GM12878 (cell line): ENCODE measurements around the gene ELP2. TPM values are rescaled to one million over a fixed set of nuclear protein-coding genes. Genes with fewer than 3 reads are reported as not detected.
A peak's percentile ranks its signal among the peaks of the same experiment; 100 is the strongest.

Experiments
- ATAC-seq: fragments of 200-7000 bp; cut with Tn5 transposase; 3 replicates; pipeline ENCODE4 v1.9.1; 2020; ENCODE audit warnings: mild to moderate bottlenecking, moderate library complexity
- BruUV-seq: library from RNA; stranded (reverse); fragments of 400-500 nt; replicated peaks from 2 replicates; lab custom pipeline; 2021; lab: Mats Ljungman, UMichigan
- CTCF ChIA-PET: fragments of 300-600 bp; sonication (Branson Sonifier 250); formaldehyde crosslinking; extraction: SDS; loops from one replicate; lab custom pipeline; 2021; ENCODE audit warnings: inconsistent platforms; lab: Yijun Ruan, JAX
- POLR2A ChIA-PET: fragments of 350-600 bp; formaldehyde crosslinking; extraction: SDS; loops from one replicate; lab custom pipeline; 2021; ENCODE audit warnings: inconsistent platforms; lab: Charles Lee
- RAD21 ChIA-PET: fragments of 300-600 bp; sonication (Branson Sonifier 250); formaldehyde crosslinking; loops from one replicate; lab custom pipeline; 2023; ENCODE audit warnings: antibody characterized with exemption; ENCODE audit not compliant: unreplicated experiment; lab: Charles Lee
- SMC1A ChIA-PET: fragments of 300-600 bp; sonication (Branson Sonifier 250); formaldehyde crosslinking; loops from one replicate; lab custom pipeline; 2023; ENCODE audit not compliant: unreplicated experiment, uncharacterized antibody; lab: Charles Lee
- DNase-seq: peaks from one replicate; pipeline ENCODE4 v3.0.0-alpha.2; 2011; ENCODE audit warnings: low read depth, low spot score
- FAIRE-seq: peaks from 3 replicates; lab custom pipeline; 2011; peaks lifted over from hg19 to GRCh38; lab: Jason Lieb, UNC
- H2AFZ ChIP-seq: 2 replicates; pipeline ENCODE4 v1.6.0; 2011; ENCODE audit warnings: low read depth, low read length, control low read depth; ENCODE audit not compliant: control insufficient read depth
- H3K27ac ChIP-seq: 2 replicates; pipeline ENCODE4 v1.5.1; 2011; ENCODE audit warnings: control low read depth; ENCODE audit not compliant: control insufficient read depth, insufficient read depth
- H3K27me3 ChIP-seq, 2 experiments: replicated peaks in 1 of 2; 2 replicates each; pipeline versions ENCODE4 v1.6.0 to v1.6.1; 2011; ENCODE audit warnings: low read length in 1 of 2; ENCODE audit not compliant: control insufficient read depth in 2 of 2, insufficient read depth in 2 of 2
- H3K36me3 ChIP-seq, 2 experiments: 2 replicates each; pipeline ENCODE4 v1.5.1; 2011; ENCODE audit warnings: low read length in 1 of 2; ENCODE audit not compliant: control insufficient read depth in 2 of 2, insufficient read depth in 2 of 2
- H3K4me1 ChIP-seq: 2 replicates; pipeline ENCODE4 v1.6.1; 2011; ENCODE audit warnings: mild to moderate bottlenecking, low read length, moderate library complexity, mixed read lengths; ENCODE audit not compliant: control insufficient read depth, insufficient read depth
- H3K4me2 ChIP-seq: 2 replicates; pipeline ENCODE4 v1.6.0; 2011; ENCODE audit warnings: control low read depth; ENCODE audit not compliant: control insufficient read depth, insufficient read depth
- H3K4me3 ChIP-seq: fragments of 200-600 bp; sonication (generic); 2 replicates; pipeline ENCODE4 v1.5.1; 2016
- H3K79me2 ChIP-seq: 2 replicates; pipeline ENCODE4 v1.6.0; 2011; ENCODE audit warnings: low read length; ENCODE audit not compliant: control insufficient read depth, insufficient read depth
- H3K9ac ChIP-seq: 2 replicates; pipeline ENCODE4 v1.8.0; 2011; ENCODE audit warnings: low read length, control low read depth, mixed read lengths; ENCODE audit not compliant: control insufficient read depth, insufficient read depth
- H3K9me3 ChIP-seq: replicated peaks from 3 replicates; pipeline ENCODE4 v1.5.1; 2011; ENCODE audit warnings: mild to moderate bottlenecking, low read length; ENCODE audit not compliant: control insufficient read depth, insufficient read depth
- H4K20me1 ChIP-seq: 2 replicates; pipeline ENCODE4 v1.6.0; 2011; ENCODE audit not compliant: control insufficient read depth, insufficient read depth
- IKZF2 ChIP-seq, 2 experiments: fragments of 450-650 bp; IDR thresholded peaks; 2 replicates each; pipeline ENCODE4 v1.6.1; 2017; ENCODE audit warnings: mild to moderate bottlenecking in 2 of 2, moderate library complexity in 2 of 2
- NFIC ChIP-seq: IDR thresholded peaks from 2 replicates; pipeline ENCODE4 v1.6.1; 2012; ENCODE audit warnings: low read depth, mild to moderate bottlenecking, inconsistent platforms, low read length, moderate library complexity
- RAD51 ChIP-seq: fragments of 450-650 bp; IDR thresholded peaks from 2 replicates; pipeline ENCODE4 v1.6.1; 2016; ENCODE audit warnings: moderate library complexity, mild to moderate bottlenecking, inconsistent platforms
- RFX5 ChIP-seq: IDR thresholded peaks from 2 replicates; pipeline ENCODE4 v1.6.1; 2011; ENCODE audit warnings: low read depth, low read length, improper control_type of control experiment
- ZNF24 ChIP-seq: fragments of 450-650 bp; IDR thresholded peaks from 2 replicates; pipeline ENCODE4 v1.6.1; 2017; ENCODE audit warnings: antibody characterized with exemption, mild to moderate bottlenecking
- ZNF687 ChIP-seq: fragments of 450-650 bp; IDR thresholded peaks from 2 replicates; pipeline ENCODE4 v1.6.1; 2017; ENCODE audit warnings: mild to moderate bottlenecking, moderate library complexity
- WGBS: methylation state at CpG from one replicate; pipeline ENCODE4 v1.1.6; 2016; ENCODE audit warnings: low lambda C conversion rate; ENCODE audit not compliant: insufficient replicate concordance, insufficient coverage; ENCODE audit errors: missing lambda C conversion rate; 5-methylcytosine and 5-hydroxymethylcytosine counted together
- in situ Hi-C: fragments of 300-500 bp; cut with MboI; formaldehyde crosslinking; loops from 9 replicates; pipeline ENCODE4 v1.14.3; 2018; ENCODE audit warnings: mixed read lengths
- intact Hi-C: fragments of 100-400 bp; cut with micrococcal nuclease; formaldehyde crosslinking; loops from one replicate; pipeline ENCODE4 v1.14.2; 2022; ENCODE audit not compliant: unreplicated experiment
- polyA plus RNA-seq, 11 experiments: library from polyadenylated mRNA; depleted of rRNA in 4 of 11; unstranded in 6 of 11; stranded (reverse) in 5 of 11; fragments of >200 nt; fragmentation: Nextera tagmentation in 4 of 11; fragmentation: Illumina TruSeq in 1 of 11; extraction: Ambion mirVana in 4 of 11; extraction: Trizol in 1 of 11; gene quantifications; 1 replicate in 1 of 11; 2 replicates in 10 of 11; pipeline versions ENCODE4 v1.2.1 to v1.2.3, GENCODE V29; 2011 to 2016; ENCODE audit warnings: inconsistent platforms in 2 of 11, missing spikeins in 2 of 11, low read depth in 1 of 11
- total RNA-seq, 4 experiments: library from RNA; depleted of rRNA in 3 of 4; stranded (reverse); fragments of >200 nt in 3 of 4; fragmentation: Illumina TruSeq in 1 of 4; extraction: Trizol in 1 of 4; gene quantifications; 2 replicates each; pipeline versions ENCODE4 v1.2.1 to v1.2.3, GENCODE V29; 2013 to 2021

Gene ELP2
- total and polyA plus RNA-seq, 10 of the 15 experiments (the other 5 are each of a cell fraction or from before 2014, with no cell fraction given) = 56.9 to 134 (median 88.5) TPM

DNA sequence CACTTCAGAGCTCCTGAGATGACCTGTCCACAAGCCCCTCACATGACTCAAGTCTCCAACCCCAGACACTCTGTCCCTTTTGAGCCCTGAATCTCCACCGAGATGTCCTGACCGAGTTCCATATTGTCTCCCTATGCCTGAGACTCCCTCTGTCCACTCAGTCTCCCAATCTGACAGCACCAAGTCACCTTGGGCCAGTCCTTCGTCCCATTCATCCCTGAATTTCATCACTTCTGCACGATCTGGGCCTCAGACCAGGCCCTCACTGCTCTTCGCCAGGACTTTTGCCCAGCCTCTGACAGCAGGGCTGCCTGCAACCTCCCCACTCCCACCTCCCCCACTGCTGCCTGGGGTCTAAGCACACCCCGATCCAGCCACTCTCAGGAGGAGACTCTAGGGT lies 53.3 kb downstream of the ELP2 start:
- in situ Hi-C loops (no loop called here), intact Hi-C loops (no loop called here)
- Histone ChIP-seq H3K4me2 (no peak overlapping the region), H2AFZ (no peak overlapping the region), H4K20me1 (no peaks in the 10 kb centered on the region), H3K4me1 (peaks cover 12% of the 10 kb centered on the region), H3K9ac (no peak overlapping the region), H3K27ac (no peak overlapping the region), H3K79me2 (no peaks in the 10 kb centered on the region), H3K4me3 (no peak overlapping the region), H3K36me3 (no peaks in the 10 kb centered on the region), H3K9me3 (no peaks in the 10 kb centered on the region), H3K27me3 (no peaks in the 10 kb centered on the region)
- DNase-seq (no peak), ATAC-seq (no peak), FAIRE-seq (no peak)
- WGBS = 72% methylated on average over 6 of the region's 6 CpGs
- ChIA-PET CTCF (no interaction called here), SMC1A (no interaction called here), POLR2A (no interaction called here), RAD21 (no interaction called here)
- TF ChIP-seq NFIC = no peak
- TF ChIP-seq RFX5 = no peak
- no peak for TF ChIP-seq IKZF2 (IDR thresholded peaks at IDR 0.05)
- TF ChIP-seq RAD51 = no peak
- no TSS peak for BruUV-seq

- Histone ChIP-seq H3K9me3 (no peaks in the 10 kb centered on the region), H2AFZ (no peak overlapping the region), H3K4me1 (peaks cover 16% of the 10 kb centered on the region), H3K4me3 (no peak overlapping the region), H3K36me3 (no peaks in the 10 kb centered on the region), H3K79me2 (no peaks in the 10 kb centered on the region), H3K4me2 (no peak overlapping the region), H4K20me1 (no peaks in the 10 kb centered on the region), H3K9ac (no peak overlapping the region), H3K27ac (no peak overlapping the region), H3K27me3 (no peaks in the 10 kb centered on the region)
- 33% methylated on average over 2 of the region's 2 CpGs for WGBS
- SMC1A ChIA-PET = no interaction called here
- BruUV-seq = no TSS peak
- ATAC-seq = no peak
- RAD21 ChIA-PET = interaction anchor here (1.0 kb wide), 1 partner anchor 101 kb away, joined by 3 read pairs; no protein-coding TSS in a partner anchor
- no peak for FAIRE-seq
- intact Hi-C loops = no loop called here
- CTCF ChIA-PET = no interaction called here
- DNase-seq = no peak
- POLR2A ChIA-PET = no interaction called here
- in situ Hi-C loops = no loop called here
- TF ChIP-seq ZNF24 (peak; percentile 83), ZNF687 (no peak)
Observed at GRCh38 chr18:36183987-36184386, 54.3 kb downstream of the ELP2 start.
